ENCODE measurements around the gene CADM1.

Gene CADM1

GRCh38 chr11:115439969-115440540 lies 64.2 kb downstream of the CADM1 start:
- no peak for DNase-seq

GRCh38 chr11:115439385-115439784 lies 64.8 kb downstream of the CADM1 start:
- DNase-seq: no peak

- no peak for DNase-seq
Observed at GRCh38 chr11:115437902-115438575, 66.2 kb downstream of the CADM1 start.

GRCh38 chr11:115430345-115430744 lies 73.9 kb downstream of the CADM1 start:
- DNase-seq: no peak

- DNase-seq: no peak
Observed at GRCh38 chr11:115428306-115428705, 75.9 kb downstream of the CADM1 start.

GRCh38 chr11:115425816-115426215 lies 78.4 kb downstream of the CADM1 start:
- DNase-seq: no peak

GRCh38 chr11:115425250-115425649 lies 79.0 kb downstream of the CADM1 start:
- no peak for DNase-seq

- DNase-seq: no peak
Observed at GRCh38 chr11:115423728-115424459, 80.3 kb downstream of the CADM1 start.

- DNase-seq: no peak
Observed at GRCh38 chr11:115421992-115422689, 82.1 kb downstream of the CADM1 start.

- no peak for DNase-seq
Observed at GRCh38 chr11:115421352-115421991, 82.7 kb downstream of the CADM1 start.

- DNase-seq: no peak
Observed at GRCh38 chr11:115420505-115420904, 83.7 kb downstream of the CADM1 start.

GRCh38 chr11:115418626-115419025 lies 85.6 kb downstream of the CADM1 start:
- DNase-seq: no peak

GRCh38 chr11:115418081-115418480 lies 86.1 kb downstream of the CADM1 start:
- no peak for DNase-seq

- no peak for DNase-seq
Observed at GRCh38 chr11:115411120-115411519, 93.1 kb downstream of the CADM1 start.

GRCh38 chr11:115409691-115410220 lies 94.5 kb downstream of the CADM1 start:
- DNase-seq: no peak

- DNase-seq: no peak
Observed at GRCh38 chr11:115409116-115409670, 95.0 kb downstream of the CADM1 start.

GRCh38 chr11:115408036-115408921 lies 95.9 kb downstream of the CADM1 start:
- no peak for DNase-seq

- DNase-seq: no peak
Observed at GRCh38 chr11:115407496-115407895, 96.7 kb downstream of the CADM1 start.

- no peak for DNase-seq
Observed at GRCh38 chr11:115406404-115406803, 97.8 kb downstream of the CADM1 start.

- no peak for DNase-seq
Observed at GRCh38 chr11:115398333-115399080, 105.7 kb downstream of the CADM1 start.

- DNase-seq: no peak
Observed at GRCh38 chr11:115396533-115396932, 107.7 kb downstream of the CADM1 start.
